WI38 (cell line): ENCODE measurements around the gene STOML2.

ENCODE experiments used
- H3K4me3 ChIP-seq: 2 replicates; pipeline ENCODE4 v1.5.1; 2011; ENCODE audit warnings: low read depth, mild to moderate bottlenecking, control low read depth, low read length
- CTCF ChIP-seq: IDR thresholded peaks from 2 replicates; pipeline ENCODE4 v1.5.1; 2012; ENCODE audit warnings: low read depth, mild to moderate bottlenecking, control low read depth, low read length

Gene STOML2

GRCh38 chr9:35111001-35111933 lies 8.3 kb upstream of the STOML2 start:
- no peak for TF ChIP-seq CTCF
- H3K4me3 ChIP-seq = peak overlapping the region; percentile 90

- peak overlapping the region; percentile 90 for H3K4me3 ChIP-seq
- no peak for TF ChIP-seq CTCF
Observed at GRCh38 chr9:35110327-35110761, 7.4 kb upstream of the STOML2 start.

GRCh38 chr9:35108946-35109575 lies 6.1 kb upstream of the STOML2 start:
- no peak overlapping the region for H3K4me3 ChIP-seq
- TF ChIP-seq CTCF = no peak

GRCh38 chr9:35108461-35108860 lies 5.5 kb upstream of the STOML2 start:
- H3K4me3 ChIP-seq = no peak overlapping the region
- TF ChIP-seq CTCF = no peak

GRCh38 chr9:35107297-35108290 lies 4.7 kb upstream of the STOML2 start:
- TF ChIP-seq CTCF = no peak

GRCh38 chr9:35106343-35106730 lies 3.4 kb upstream of the STOML2 start:
- TF ChIP-seq CTCF = no peak
- no peak overlapping the region for H3K4me3 ChIP-seq

More at GRCh38 chr9:35107297-35108290, 4.7 kb upstream of the STOML2 start:
- no peak overlapping the region for H3K4me3 ChIP-seq
